Measurements from ENCODE around the gene RHBDF2. TPM values are rescaled to one million over a fixed set of nuclear protein-coding genes. Genes with fewer than 3 reads are reported as not detected.

RHBDF2 gene
- total RNA-seq, 1 experiment from 2014 or later, result 33.0 TPM

DNA sequence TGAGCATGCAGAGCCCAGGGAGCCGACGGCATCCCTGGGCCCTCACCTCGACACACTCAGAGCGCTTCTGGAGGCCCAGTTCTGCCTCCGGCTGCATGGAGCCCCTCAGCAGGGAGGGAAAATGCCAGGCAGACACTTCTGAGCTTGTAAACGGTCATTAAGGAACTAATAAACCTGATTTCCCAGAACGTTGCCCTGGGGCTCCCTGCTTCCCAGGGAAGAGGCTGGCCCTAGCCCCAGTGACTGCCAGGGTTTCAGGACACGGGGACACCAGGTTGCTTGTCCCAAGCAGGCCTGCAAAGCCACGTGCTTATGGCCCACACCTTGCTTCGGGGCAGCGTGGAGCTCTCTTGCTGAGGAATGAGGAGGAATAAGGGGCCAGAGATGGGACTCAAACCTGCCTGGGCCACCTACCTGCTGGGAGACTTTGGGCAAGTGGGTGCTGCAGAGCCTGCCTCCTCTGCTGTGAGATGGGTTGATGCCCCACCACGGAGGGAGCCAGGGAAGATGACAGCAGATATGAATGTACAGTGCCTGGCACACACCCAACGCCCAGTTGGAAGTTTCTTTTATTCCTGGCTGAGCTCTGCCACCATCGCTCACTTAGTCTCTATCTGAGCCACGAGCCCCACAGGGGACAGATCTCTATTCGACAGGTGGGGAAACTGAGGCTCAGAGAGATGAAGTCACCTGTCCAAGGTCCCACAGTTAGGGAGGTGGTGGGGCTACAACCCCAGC is 5.4 kb downstream of the RHBDF2 start:
- DNase-seq (ENCODE audit: low spot score) (no peak), ATAC-seq (no peak)
- Mint-ChIP-seq H3K36me3 (no peaks in the 10 kb centered on the region), H3K9me3 (no peaks in the 10 kb centered on the region), H3K27me3 (ENCODE audit: low read depth) (peaks cover 5% of the 10 kb centered on the region), H3K4me3 (no peak overlapping the region), H3K4me1 (peaks cover 48% of the 10 kb centered on the region), H3K27ac (no peak overlapping the region)
- ChIA-PET CTCF (no interaction called here), POLR2A (no interaction called here)
- TF ChIP-seq FOXP4 (CRISPR knock-in tag; IDR thresholded peaks at IDR 0.05) (no peak), ZNF232 (CRISPR knock-in tag; IDR thresholded peaks at IDR 0.05) (no peak), PREB (CRISPR knock-in tag; IDR thresholded peaks at IDR 0.05; ENCODE audit: borderline replicate concordance) (no peak), EMX1 (CRISPR knock-in tag; IDR thresholded peaks at IDR 0.05) (no peak), ZNF317 (CRISPR knock-in tag; IDR thresholded peaks at IDR 0.05; ENCODE audit: borderline replicate concordance, low read depth) (no peak), HMGXB4 (CRISPR knock-in tag; IDR thresholded peaks at IDR 0.05) (no peak), ZNF671 (CRISPR knock-in tag; IDR thresholded peaks at IDR 0.05) (no peak), AFF4 (CRISPR knock-in tag; IDR thresholded peaks at IDR 0.05; ENCODE audit: borderline replicate concordance) (no peak), E2F4 (CRISPR knock-in tag; IDR thresholded peaks at IDR 0.05; ENCODE audit: borderline replicate concordance, low read depth) (no peak), ZNF281 (CRISPR knock-in tag; IDR thresholded peaks at IDR 0.05) (no peak), CREB1 (CRISPR knock-in tag; IDR thresholded peaks at IDR 0.05) (no peak), AR (CRISPR knock-in tag; IDR thresholded peaks at IDR 0.05) (no peak), RORB (CRISPR knock-in tag; IDR thresholded peaks at IDR 0.05) (no peak)
- TF ChIP-seq, protein P1, sequence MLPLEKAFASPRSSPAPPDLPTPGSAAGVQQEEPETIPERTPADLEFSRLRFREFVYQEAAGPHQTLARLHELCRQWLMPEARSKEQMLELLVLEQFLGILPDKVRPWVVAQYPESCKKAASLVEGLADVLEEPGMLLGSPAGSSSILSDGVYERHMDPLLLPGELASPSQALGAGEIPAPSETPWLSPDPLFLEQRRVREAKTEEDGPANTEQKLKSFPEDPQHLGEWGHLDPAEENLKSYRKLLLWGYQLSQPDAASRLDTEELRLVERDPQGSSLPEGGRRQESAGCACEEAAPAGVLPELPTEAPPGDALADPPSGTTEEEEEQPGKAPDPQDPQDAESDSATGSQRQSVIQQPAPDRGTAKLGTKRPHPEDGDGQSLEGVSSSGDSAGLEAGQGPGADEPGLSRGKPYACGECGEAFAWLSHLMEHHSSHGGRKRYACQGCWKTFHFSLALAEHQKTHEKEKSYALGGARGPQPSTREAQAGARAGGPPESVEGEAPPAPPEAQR (CRISPR knock-in tag; IDR thresholded peaks at IDR 0.05), result no peak

All from WTC11 (cell line).